Panc1 (cell line): ENCODE results near the gene GLIS2. TPM values are rescaled to one million over a fixed set of nuclear protein-coding genes. Genes with fewer than 3 reads are reported as not detected.

Source experiments
- ATAC-seq: fragments of 200-7000 bp; cut with Tn5 transposase; 2 replicates; pipeline ENCODE4 v1.9.1; 2020; ENCODE audit warnings: mild to moderate bottlenecking, moderate library complexity
- BruUV-seq: library from RNA; stranded (reverse); fragments of 400-500 nt; replicated peaks from 2 replicates; lab custom pipeline; 2021; lab: Mats Ljungman, UMichigan
- CTCF ChIA-PET: fragments of 300-600 bp; sonication (Branson Sonifier 250); formaldehyde crosslinking; loops from one replicate; lab custom pipeline; 2022; ENCODE audit warnings: antibody characterized with exemption; lab: Charles Lee
- POLR2A ChIA-PET: fragments of 300-600 bp; sonication (Branson Sonifier 250); formaldehyde crosslinking; loops from one replicate; lab custom pipeline; 2022; ENCODE audit warnings: antibody characterized with exemption; lab: Charles Lee
- DNase-seq: peaks from one replicate; pipeline ENCODE4 v3.0.0-alpha.2; 2010; ENCODE audit warnings: low read depth, low spot score
- H3K27ac ChIP-seq: 2 replicates; pipeline ENCODE4 v1.5.1; 2011; ENCODE audit warnings: mild to moderate bottlenecking, low read length, inconsistent platforms
- H3K27me3 ChIP-seq: fragments of 200-500 bp; sonication (Bioruptor generic); 2 replicates; pipeline ENCODE4 v1.6.0; 2014; ENCODE audit warnings: low read length, inconsistent platforms; ENCODE audit not compliant: control insufficient read depth, insufficient read depth
- H3K36me3 ChIP-seq: fragments of 200-500 bp; sonication (Bioruptor generic); 2 replicates; pipeline ENCODE4 v1.5.1; 2014; ENCODE audit warnings: inconsistent platforms, mild to moderate bottlenecking, low read length, moderate library complexity; ENCODE audit not compliant: control insufficient read depth, insufficient read depth
- H3K4me1 ChIP-seq: 2 replicates; pipeline ENCODE4 v1.5.1; 2011; ENCODE audit warnings: inconsistent platforms, mild to moderate bottlenecking, low read length, moderate library complexity; ENCODE audit not compliant: control insufficient read depth, insufficient read depth
- H3K4me3 ChIP-seq, 2 experiments: 2 replicates each; pipeline ENCODE4 v1.5.1; 2011 to 2012; ENCODE audit warnings: low read depth in 2 of 2, low read length in 2 of 2, mild to moderate bottlenecking in 2 of 2, inconsistent platforms in 1 of 2, moderate library complexity in 1 of 2
- H3K9me3 ChIP-seq: fragments of 200-500 bp; sonication (Bioruptor generic); 2 replicates; pipeline ENCODE4 v1.5.1; 2014; ENCODE audit warnings: low read depth, mild to moderate bottlenecking, inconsistent platforms, low read length, moderate library complexity; ENCODE audit not compliant: control insufficient read depth, insufficient read depth
- POLR2AphosphoS5 ChIP-seq: IDR thresholded peaks from 2 replicates; pipeline ENCODE4 v1.6.1; 2012; ENCODE audit warnings: mild to moderate bottlenecking, low read depth, low read length, moderate library complexity
- REST ChIP-seq, 2 experiments: IDR thresholded peaks; 2 replicates each; pipeline ENCODE4 v1.6.1; 2011 to 2012; ENCODE audit warnings: low read depth in 2 of 2, control low read depth in 1 of 2, low read length in 1 of 2, mild to moderate bottlenecking in 1 of 2, moderate library complexity in 1 of 2; ENCODE audit not compliant: insufficient read depth in 1 of 2
- SIN3A ChIP-seq: IDR thresholded peaks from 2 replicates; pipeline ENCODE4 v1.6.1; 2012; ENCODE audit warnings: low read depth, mild to moderate bottlenecking, low read length, moderate library complexity, borderline replicate concordance; ENCODE audit not compliant: insufficient read depth
- TCF7L2 ChIP-seq: IDR thresholded peaks from 2 replicates; pipeline ENCODE4 v1.6.1; 2011; ENCODE audit warnings: mild to moderate bottlenecking, low read depth, low read length, inconsistent platforms
- in situ Hi-C: cut with HindIII; loops from 2 replicates; pipeline ENCODE4 v1.10.0; 2016; ENCODE audit warnings: low sequenced_read_pairs, low pct_unique_long_range_greater_than_20kb
- intact Hi-C: fragments of 100-400 bp; cut with micrococcal nuclease; formaldehyde crosslinking; loops from one replicate; pipeline ENCODE4 v1.10.0; 2022; ENCODE audit not compliant: unreplicated experiment
- total RNA-seq: library from RNA; stranded (reverse); gene quantifications from one replicate; pipeline ENCODE4 v1.2.1, GENCODE V29; 2021; ENCODE audit not compliant: unreplicated experiment
- TF ChIP-seq, protein P1 (sequence below): fragments of 450-650 bp; IDR thresholded peaks from 2 replicates; pipeline ENCODE4 v1.5.1; 2017; ENCODE audit warnings: mild to moderate bottlenecking

The GLIS2 gene
- total RNA-seq, 1 experiment from 2014 or later = 87.3 TPM

GRCh38 chr16:4325253-4325758, 9.4 kb downstream of the GLIS2 start:
- intact Hi-C loops = no loop called here
- TF ChIP-seq TCF7L2 = no peak
- no peak for TF ChIP-seq REST (IDR thresholded peaks at IDR 0.05; ENCODE audit: insufficient read depth in 1 of 2, low read depth in 2 of 2, low read length in 1 of 2)
- TF ChIP-seq SIN3A = no peak
- no peak for TF ChIP-seq POLR2AphosphoS5
- TF ChIP-seq, protein P1, sequence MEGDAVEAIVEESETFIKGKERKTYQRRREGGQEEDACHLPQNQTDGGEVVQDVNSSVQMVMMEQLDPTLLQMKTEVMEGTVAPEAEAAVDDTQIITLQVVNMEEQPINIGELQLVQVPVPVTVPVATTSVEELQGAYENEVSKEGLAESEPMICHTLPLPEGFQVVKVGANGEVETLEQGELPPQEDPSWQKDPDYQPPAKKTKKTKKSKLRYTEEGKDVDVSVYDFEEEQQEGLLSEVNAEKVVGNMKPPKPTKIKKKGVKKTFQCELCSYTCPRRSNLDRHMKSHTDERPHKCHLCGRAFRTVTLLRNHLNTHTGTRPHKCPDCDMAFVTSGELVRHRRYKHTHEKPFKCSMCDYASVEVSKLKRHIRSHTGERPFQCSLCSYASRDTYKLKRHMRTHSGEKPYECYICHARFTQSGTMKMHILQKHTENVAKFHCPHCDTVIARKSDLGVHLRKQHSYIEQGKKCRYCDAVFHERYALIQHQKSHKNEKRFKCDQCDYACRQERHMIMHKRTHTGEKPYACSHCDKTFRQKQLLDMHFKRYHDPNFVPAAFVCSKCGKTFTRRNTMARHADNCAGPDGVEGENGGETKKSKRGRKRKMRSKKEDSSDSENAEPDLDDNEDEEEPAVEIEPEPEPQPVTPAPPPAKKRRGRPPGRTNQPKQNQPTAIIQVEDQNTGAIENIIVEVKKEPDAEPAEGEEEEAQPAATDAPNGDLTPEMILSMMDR = no peak
- in situ Hi-C loops = no loop called here
- Histone ChIP-seq H3K4me3 (no peak overlapping the region), H3K36me3 (no peaks in the 10 kb centered on the region), H3K9me3 (no peaks in the 10 kb centered on the region), H3K4me1 (peaks cover 95% of the 10 kb centered on the region), H3K27me3 (no peaks in the 10 kb centered on the region), H3K27ac (peak overlapping the region; percentile 92)
- POLR2A ChIA-PET = no interaction called here
- DNase-seq (no peak), ATAC-seq (no peak)
- BruUV-seq = no TSS peak
- CTCF ChIA-PET = interaction anchor here (0.6 to 3.3 kb wide), 5 partner anchors 8 to 195 kb away, joined by 3 to 12 read pairs (median 8); no protein-coding TSS in a partner anchor

DNA sequence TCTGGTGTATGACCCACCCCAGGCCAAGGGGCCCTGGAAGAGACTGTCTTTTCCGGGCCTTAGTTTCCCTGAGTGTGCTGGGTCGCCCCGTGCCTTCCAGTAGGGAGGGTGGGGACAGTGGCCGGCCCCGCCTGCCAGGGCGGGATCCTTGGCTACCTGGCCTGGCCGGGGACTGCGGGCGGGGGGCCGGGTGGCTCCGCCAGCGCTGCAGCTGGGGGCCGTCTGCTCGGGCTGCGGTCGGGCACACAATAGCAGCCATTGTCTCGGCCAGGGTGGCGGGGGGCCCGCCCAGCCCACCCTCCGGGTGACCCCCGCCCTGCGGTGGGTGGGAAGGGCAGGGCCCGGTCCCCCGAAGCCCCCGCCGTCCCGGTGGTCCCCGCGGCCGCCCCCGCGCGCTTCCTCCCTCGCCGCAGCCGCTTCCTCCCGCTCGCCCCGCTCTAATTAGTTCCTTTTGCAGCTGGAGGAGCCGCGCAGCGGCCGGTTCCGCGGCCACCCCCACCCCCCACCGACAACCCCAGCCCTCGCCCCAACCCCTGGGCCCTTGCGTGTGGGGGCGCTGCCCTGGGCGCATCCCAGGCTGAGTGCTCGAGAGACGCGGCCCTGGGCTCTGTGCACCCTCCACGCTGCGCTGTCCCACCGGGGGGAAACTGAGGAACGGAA, 11.6 kb downstream of the GLIS2 start:
- Histone ChIP-seq H3K9me3 (no peaks in the 10 kb centered on the region), H3K4me1 (peaks cover 77% of the 10 kb centered on the region), H3K27ac (peak overlapping the region; percentile 86), H3K4me3 (peak overlapping the region; percentile 19 to 34; a peak in 3 of 4 replicates), H3K36me3 (peaks cover 2% of the 10 kb centered on the region; the same call in 1 of the 2 replicates), H3K27me3 (no peaks in the 10 kb centered on the region)
- DNase-seq (no peak), ATAC-seq (no peak; the same call in 1 of the 2 replicates)
- no TSS peak for BruUV-seq
- in situ Hi-C loops (no loop called here), intact Hi-C loops (no loop called here)
- CTCF ChIA-PET = interaction anchor here (0.7 to 2.0 kb wide), 5 partner anchors 18 to 74 kb away, joined by 3 to 7 read pairs (median 5); no protein-coding TSS in a partner anchor
- POLR2A ChIA-PET = no interaction called here
- TF ChIP-seq REST (IDR thresholded peaks at IDR 0.05; ENCODE audit: insufficient read depth in 1 of 2, low read depth in 2 of 2, low read length in 1 of 2) = no peak
- TF ChIP-seq TCF7L2 = no peak
- TF ChIP-seq, protein P1 = no peak
- TF ChIP-seq SIN3A = no peak
- TF ChIP-seq POLR2AphosphoS5 = no peak
